Measurements from ENCODE around the gene STARD5. TPM values are rescaled to one million over a fixed set of nuclear protein-coding genes. Genes with fewer than 3 reads are reported as not detected.

STARD5 gene
- total RNA-seq, 1 donor from 2014 or later, result 2.4 TPM

GRCh38 chr15:81337241-81337640, 13.3 kb upstream of the STARD5 start:
- H3K9me3 Mint-ChIP-seq, result no peaks in the 10 kb centered on the region
- TF ChIP-seq, protein P1, sequence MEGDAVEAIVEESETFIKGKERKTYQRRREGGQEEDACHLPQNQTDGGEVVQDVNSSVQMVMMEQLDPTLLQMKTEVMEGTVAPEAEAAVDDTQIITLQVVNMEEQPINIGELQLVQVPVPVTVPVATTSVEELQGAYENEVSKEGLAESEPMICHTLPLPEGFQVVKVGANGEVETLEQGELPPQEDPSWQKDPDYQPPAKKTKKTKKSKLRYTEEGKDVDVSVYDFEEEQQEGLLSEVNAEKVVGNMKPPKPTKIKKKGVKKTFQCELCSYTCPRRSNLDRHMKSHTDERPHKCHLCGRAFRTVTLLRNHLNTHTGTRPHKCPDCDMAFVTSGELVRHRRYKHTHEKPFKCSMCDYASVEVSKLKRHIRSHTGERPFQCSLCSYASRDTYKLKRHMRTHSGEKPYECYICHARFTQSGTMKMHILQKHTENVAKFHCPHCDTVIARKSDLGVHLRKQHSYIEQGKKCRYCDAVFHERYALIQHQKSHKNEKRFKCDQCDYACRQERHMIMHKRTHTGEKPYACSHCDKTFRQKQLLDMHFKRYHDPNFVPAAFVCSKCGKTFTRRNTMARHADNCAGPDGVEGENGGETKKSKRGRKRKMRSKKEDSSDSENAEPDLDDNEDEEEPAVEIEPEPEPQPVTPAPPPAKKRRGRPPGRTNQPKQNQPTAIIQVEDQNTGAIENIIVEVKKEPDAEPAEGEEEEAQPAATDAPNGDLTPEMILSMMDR (conservative IDR thresholded peaks at IDR 0.05), result no peak
- no peak overlapping the region for H3K4me3 Mint-ChIP-seq
- H3K27ac Mint-ChIP-seq (ENCODE audit: unreplicated experiment), result no peak overlapping the region
- H3K4me1 Mint-ChIP-seq, result no peaks in the 10 kb centered on the region
- H3K36me3 Mint-ChIP-seq (ENCODE audit: low read depth), result no peaks in the 10 kb centered on the region
- peaks cover 8% of the 10 kb centered on the region for H3K27me3 Mint-ChIP-seq (ENCODE audit: low read depth)
- DNase-seq (ENCODE audit: low read depth, low spot score), result no peak

DNA sequence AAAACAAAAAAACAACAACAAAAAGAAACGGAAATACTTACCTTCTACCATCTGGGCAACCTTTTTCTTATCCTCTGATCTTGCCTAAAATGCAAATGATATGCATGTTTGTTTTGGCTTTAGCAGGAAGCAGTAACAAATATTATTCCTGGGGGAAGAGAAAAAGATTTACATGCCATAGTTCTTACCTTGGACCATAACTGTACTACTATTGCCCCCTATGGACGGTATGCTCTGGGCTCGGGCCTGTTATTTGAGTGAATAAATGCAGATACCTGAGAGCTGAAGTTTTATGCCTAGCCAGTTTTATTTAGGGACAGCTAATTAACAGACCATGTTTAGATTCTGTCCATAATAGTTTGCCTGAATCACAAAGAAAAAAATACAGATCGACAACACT, 12.6 kb upstream of the STARD5 start:
- no peak for DNase-seq (ENCODE audit: low read depth, low spot score)
- Mint-ChIP-seq H3K27ac (ENCODE audit: unreplicated experiment) (no peak overlapping the region), H3K27me3 (ENCODE audit: low read depth) (peaks cover 7% of the 10 kb centered on the region), H3K4me1 (no peaks in the 10 kb centered on the region), H3K9me3 (no peaks in the 10 kb centered on the region), H3K4me3 (no peak overlapping the region), H3K36me3 (ENCODE audit: low read depth) (no peaks in the 10 kb centered on the region)
- TF ChIP-seq, protein P1 (conservative IDR thresholded peaks at IDR 0.05), result peak; percentile 20

DNA sequence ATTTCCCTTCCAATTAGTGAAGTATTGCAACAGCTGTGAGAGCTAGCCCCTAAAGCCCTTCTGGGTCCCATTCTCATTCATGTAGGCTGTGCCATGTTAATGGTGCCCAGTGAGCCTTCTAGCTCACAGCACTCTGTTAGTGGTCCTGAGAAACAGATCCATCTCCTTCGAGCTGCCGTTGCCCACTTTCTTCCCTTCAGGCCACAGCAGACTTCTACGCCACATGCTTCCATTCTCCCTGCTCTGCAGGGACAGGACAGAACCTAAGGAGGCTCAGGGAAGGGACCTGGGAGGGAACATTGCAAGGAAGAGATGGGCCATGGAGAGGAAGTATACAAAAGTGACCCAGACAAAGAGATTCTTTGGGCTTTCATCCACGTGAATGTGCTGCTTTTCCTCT, 11.7 kb upstream of the STARD5 start:
- Mint-ChIP-seq H3K9me3 (no peaks in the 10 kb centered on the region), H3K4me1 (no peaks in the 10 kb centered on the region), H3K36me3 (ENCODE audit: low read depth) (no peaks in the 10 kb centered on the region), H3K4me3 (no peak overlapping the region), H3K27ac (ENCODE audit: unreplicated experiment) (no peak overlapping the region), H3K27me3 (ENCODE audit: low read depth) (peaks cover 4% of the 10 kb centered on the region)
- TF ChIP-seq, protein P1 (conservative IDR thresholded peaks at IDR 0.05), result no peak
- DNase-seq (ENCODE audit: low read depth, low spot score), result no peak

GRCh38 chr15:81334768-81335435, 11.0 kb upstream of the STARD5 start:
- TF ChIP-seq, protein P1 (conservative IDR thresholded peaks at IDR 0.05), result no peak
- Mint-ChIP-seq H3K9me3 (no peaks in the 10 kb centered on the region), H3K4me3 (no peak overlapping the region), H3K27me3 (ENCODE audit: low read depth) (peaks cover 4% of the 10 kb centered on the region), H3K27ac (ENCODE audit: unreplicated experiment) (no peak overlapping the region), H3K36me3 (ENCODE audit: low read depth) (no peaks in the 10 kb centered on the region), H3K4me1 (no peaks in the 10 kb centered on the region)
- DNase-seq (ENCODE audit: low read depth, low spot score), result no peak

- DNase-seq (ENCODE audit: low read depth, low spot score), result no peak
- Mint-ChIP-seq H3K27ac (ENCODE audit: unreplicated experiment) (no peak overlapping the region), H3K4me3 (no peak overlapping the region), H3K4me1 (no peaks in the 10 kb centered on the region), H3K9me3 (no peaks in the 10 kb centered on the region), H3K36me3 (ENCODE audit: low read depth) (no peaks in the 10 kb centered on the region), H3K27me3 (ENCODE audit: low read depth) (no peaks in the 10 kb centered on the region)
- TF ChIP-seq, protein P1 (conservative IDR thresholded peaks at IDR 0.05), result no peak
These were observed 9.4 kb upstream of the STARD5 start for GRCh38 chr15:81333363-81333762.
